Activated CD8-positive, alpha-beta T cell treated with anti-CD3 and anti-CD28 coated beads, Interleukin-2, amount 10 ng/mL, durations not matched to agents 7 days and 5 days (primary cell): Measurements from ENCODE around the gene TEX11. TPM values are rescaled to one million over a fixed set of nuclear protein-coding genes. Genes with fewer than 3 reads are reported as not detected.
"Not testable (repeated sequence)": the region's sequence is repeated elsewhere in the genome, so short reads cannot be mapped to it uniquely, and the experiment has no call there.

ENCODE experiments used
- ATAC-seq: fragments of 150-1000 bp; cut with Tn5 transposase; one replicate; pipeline ENCODE4 v1.10.0; 2021; ENCODE audit warnings: moderate library complexity
- CTCF ChIA-PET: fragments of 350-600 bp; sonication (Branson Sonifier 250); formaldehyde crosslinking; loops from one replicate; lab custom pipeline; 2021; ENCODE audit warnings: antibody characterized with exemption; lab: Charles Lee
- POLR2A ChIA-PET: fragments of 350-600 bp; sonication (Branson Sonifier 250); formaldehyde crosslinking; loops from one replicate; lab custom pipeline; 2021; ENCODE audit warnings: antibody characterized with exemption; lab: Charles Lee
- DNase-seq: peaks from one replicate; pipeline ENCODE4 v3.0.0-alpha.2; 2020
- H3K27ac Mint-ChIP-seq: one replicate; pipeline ENCODE4 v1.8.0; 2021; ENCODE audit warnings: mild to moderate bottlenecking, mixed read lengths
- H3K27me3 Mint-ChIP-seq: one replicate; pipeline ENCODE4 v1.8.0; 2021; ENCODE audit warnings: low read depth, mixed read lengths
- H3K36me3 Mint-ChIP-seq: one replicate; pipeline ENCODE4 v1.8.0; 2021; ENCODE audit warnings: low read depth, mixed read lengths
- H3K4me1 Mint-ChIP-seq: one replicate; pipeline ENCODE4 v1.8.0; 2021; ENCODE audit warnings: low read depth, mixed read lengths
- H3K4me3 Mint-ChIP-seq: one replicate; pipeline ENCODE4 v1.8.0; 2021; ENCODE audit warnings: mild to moderate bottlenecking, mixed read lengths
- H3K9me3 Mint-ChIP-seq: one replicate; pipeline ENCODE4 v1.8.0; 2022; ENCODE audit warnings: mixed read lengths; ENCODE audit not compliant: insufficient read depth
- total RNA-seq, 2 experiments: library from RNA; stranded (reverse); gene quantifications; one replicate each; pipeline ENCODE4 v1.2.3, GENCODE V29; 2021

The TEX11 gene
- total RNA-seq, 2 experiments from 2014 or later, result not detected

GRCh38 chrX:70733774-70734173 lies 174.7 kb downstream of the TEX11 start:
- H3K4me3 Mint-ChIP-seq, ATAC-seq, H3K9me3 Mint-ChIP-seq, H3K27ac Mint-ChIP-seq, H3K4me1 Mint-ChIP-seq, H3K27me3 Mint-ChIP-seq, DNase-seq, POLR2A ChIA-PET, CTCF ChIA-PET, H3K36me3 Mint-ChIP-seq: not testable (repeated sequence)

GRCh38 chrX:70727961-70728360 lies 180.6 kb downstream of the TEX11 start:
- H3K4me1 Mint-ChIP-seq, CTCF ChIA-PET, POLR2A ChIA-PET: not testable (repeated sequence)

GRCh38 chrX:70720721-70721120 lies 187.8 kb downstream of the TEX11 start:
- Mint-ChIP-seq H3K36me3 (no peaks in the 10 kb centered on the region), H3K4me3 (no peak overlapping the region), H3K27ac (no peak overlapping the region), H3K9me3 (no peaks in the 10 kb centered on the region), H3K27me3 (no peaks in the 10 kb centered on the region), H3K4me1 (no peaks in the 10 kb centered on the region)
- POLR2A ChIA-PET, result no interaction called here
- CTCF ChIA-PET, result no interaction called here
- ATAC-seq, result no peak
- DNase-seq, result no peak

More at GRCh38 chrX:70727961-70728360, 180.6 kb downstream of the TEX11 start:
- not testable (repeated sequence) for H3K36me3 Mint-ChIP-seq, ATAC-seq, DNase-seq, H3K27ac Mint-ChIP-seq, H3K27me3 Mint-ChIP-seq, H3K9me3 Mint-ChIP-seq, H3K4me3 Mint-ChIP-seq

GRCh38 chrX:70711336-70711735 lies 197.2 kb downstream of the TEX11 start:
- CTCF ChIA-PET, H3K36me3 Mint-ChIP-seq, H3K9me3 Mint-ChIP-seq, H3K4me3 Mint-ChIP-seq, ATAC-seq, H3K27ac Mint-ChIP-seq, H3K4me1 Mint-ChIP-seq, H3K27me3 Mint-ChIP-seq, DNase-seq, POLR2A ChIA-PET: not testable (repeated sequence)

GRCh38 chrX:70694339-70695122 lies 214.0 kb downstream of the TEX11 start:
- no peaks in the 10 kb centered on the region for H3K36me3 Mint-ChIP-seq

GRCh38 chrX:70679455-70679854 lies 229.1 kb downstream of the TEX11 start:
- POLR2A ChIA-PET, CTCF ChIA-PET, DNase-seq, H3K4me3 Mint-ChIP-seq, H3K9me3 Mint-ChIP-seq, H3K4me1 Mint-ChIP-seq, H3K27me3 Mint-ChIP-seq, ATAC-seq, H3K36me3 Mint-ChIP-seq, H3K27ac Mint-ChIP-seq: not testable (repeated sequence)

More at GRCh38 chrX:70694339-70695122, 214.0 kb downstream of the TEX11 start:
- Mint-ChIP-seq H3K9me3 (no peaks in the 10 kb centered on the region), H3K27me3 (no peaks in the 10 kb centered on the region), H3K4me3 (no peak overlapping the region), H3K4me1 (peaks cover 2% of the 10 kb centered on the region), H3K27ac (no peak overlapping the region)
- DNase-seq (no peak), ATAC-seq (no peak)
- ChIA-PET POLR2A (no interaction called here), CTCF (no interaction called here)

GRCh38 chrX:70675284-70675683 lies 233.2 kb downstream of the TEX11 start:
- Mint-ChIP-seq H3K27me3 (no peaks in the 10 kb centered on the region), H3K36me3 (no peaks in the 10 kb centered on the region), H3K27ac (no peak overlapping the region), H3K9me3 (no peaks in the 10 kb centered on the region), H3K4me1 (peaks cover 6% of the 10 kb centered on the region), H3K4me3 (no peak overlapping the region)
- no peak for ATAC-seq
- POLR2A ChIA-PET, result no interaction called here
- CTCF ChIA-PET, result no interaction called here
- no peak for DNase-seq

- ChIA-PET POLR2A (no interaction called here), CTCF (interaction anchor here (1.0 kb wide), 1 partner anchor 11 kb away, joined by 4 read pairs; no protein-coding TSS in a partner anchor)
- DNase-seq, result no peak
- no peak overlapping the region for H3K27ac Mint-ChIP-seq
- H3K27me3 Mint-ChIP-seq, result no peaks in the 10 kb centered on the region
- no peak overlapping the region for H3K4me3 Mint-ChIP-seq
- H3K9me3 Mint-ChIP-seq, result no peaks in the 10 kb centered on the region
- no peak for ATAC-seq
- peaks cover 6% of the 10 kb centered on the region for H3K4me1 Mint-ChIP-seq
- no peaks in the 10 kb centered on the region for H3K36me3 Mint-ChIP-seq
These were observed 236.2 kb downstream of the TEX11 start for GRCh38 chrX:70672326-70672725.

GRCh38 chrX:70669120-70669519 lies 239.4 kb downstream of the TEX11 start:
- Mint-ChIP-seq H3K36me3 (no peaks in the 10 kb centered on the region), H3K9me3 (no peaks in the 10 kb centered on the region), H3K27ac (no peak overlapping the region), H3K27me3 (no peaks in the 10 kb centered on the region), H3K4me1 (peaks cover 3% of the 10 kb centered on the region), H3K4me3 (no peak overlapping the region)
- no peak for ATAC-seq
- ChIA-PET CTCF (interaction anchor here (1.0 kb wide), 1 partner anchor 214 kb away, joined by 3 read pairs; no protein-coding TSS in a partner anchor), POLR2A (no interaction called here)
- DNase-seq, result no peak

- no peaks in the 10 kb centered on the region for H3K9me3 Mint-ChIP-seq
- ATAC-seq (no peak), DNase-seq (no peak)
- H3K4me1 Mint-ChIP-seq, result no peaks in the 10 kb centered on the region
- POLR2A ChIA-PET, result no interaction called here
- CTCF ChIA-PET, result interaction anchor here (0.6 to 2.3 kb wide), 11 partner anchors 8 to 231 kb away, joined by 3 to 8 read pairs (median 3); partner anchors contain the start of gene DLG3
- H3K27ac Mint-ChIP-seq, result no peak overlapping the region
- peaks cover 4% of the 10 kb centered on the region for H3K27me3 Mint-ChIP-seq
- H3K36me3 Mint-ChIP-seq, result no peaks in the 10 kb centered on the region
- no peak overlapping the region for H3K4me3 Mint-ChIP-seq
These were observed 243.8 kb downstream of the TEX11 start for GRCh38 chrX:70664726-70665125.

GRCh38 chrX:70661124-70661523 lies 247.4 kb downstream of the TEX11 start:
- CTCF ChIA-PET, result interaction anchor here (1.2 kb wide), 1 partner anchor 12 kb away, joined by 4 read pairs; no protein-coding TSS in a partner anchor
- H3K27me3 Mint-ChIP-seq, ATAC-seq, H3K9me3 Mint-ChIP-seq, H3K4me3 Mint-ChIP-seq, H3K4me1 Mint-ChIP-seq, DNase-seq, H3K36me3 Mint-ChIP-seq, H3K27ac Mint-ChIP-seq, POLR2A ChIA-PET: not testable (repeated sequence)

- H3K36me3 Mint-ChIP-seq, H3K4me1 Mint-ChIP-seq, H3K27me3 Mint-ChIP-seq, H3K9me3 Mint-ChIP-seq, H3K4me3 Mint-ChIP-seq, ATAC-seq, POLR2A ChIA-PET, H3K27ac Mint-ChIP-seq, DNase-seq: not testable (repeated sequence)
- CTCF ChIA-PET, result interaction anchor here (1.7 kb wide), 1 partner anchor 8 kb away, joined by 7 read pairs; no protein-coding TSS in a partner anchor
These were observed 251.0 kb downstream of the TEX11 start for GRCh38 chrX:70657546-70657945.
